ENCODE data around the gene TFR2.

DNA sequence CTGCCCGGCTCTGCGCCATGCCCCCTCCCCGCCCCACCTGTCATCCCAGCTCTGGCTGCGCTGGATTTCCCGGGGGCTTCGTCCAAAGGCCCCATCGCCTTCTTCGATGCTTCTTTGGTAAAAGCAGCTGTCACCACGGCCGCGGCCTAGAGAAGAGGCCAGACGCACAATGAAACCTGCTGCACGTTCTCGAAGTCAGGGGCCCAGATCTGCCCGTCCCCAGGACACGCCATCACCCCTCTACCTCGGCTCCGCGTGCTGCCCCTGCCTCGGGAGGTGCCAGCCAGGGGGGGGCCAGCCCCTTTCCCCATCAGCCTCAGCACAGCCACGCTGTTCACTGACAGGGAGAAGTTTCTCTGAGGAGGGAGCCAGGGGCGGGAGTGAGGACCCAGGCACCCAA is 45.9 kb upstream of the TFR2 start:
- TF ChIP-seq SUZ12 (IDR thresholded peaks at IDR 0.05; ENCODE audit: extremely low read depth, insufficient read depth, insufficient read length) = no peak
- no peak for TF ChIP-seq ZNF274 (IDR thresholded peaks at IDR 0.05; ENCODE audit: low read depth, low read length)
- TF ChIP-seq YY1 (IDR thresholded peaks at IDR 0.05; ENCODE audit: insufficient read depth, insufficient read length) = no peak
